ENCODE results near the gene UNCX. TPM values are rescaled to one million over a fixed set of nuclear protein-coding genes. Genes with fewer than 3 reads are reported as not detected.

UNCX gene
- total and polyA plus RNA-seq, 2 experiments from 2014 or later = not detected

GRCh38 chr7:1218541-1219165 lies 14.0 kb upstream of the UNCX start:
- in situ Hi-C loops (cut with MboI) = no loop called here
- no peak for DNase-seq
- Histone ChIP-seq H3K4me1 (ENCODE audit: insufficient read depth) (no peaks in the 10 kb centered on the region), H2AFZ (no peak overlapping the region), H3K4me3 (no peak overlapping the region), H3K9ac (no peak overlapping the region), H3K9me2 (ENCODE audit: insufficient read depth) (no peaks in the 10 kb centered on the region), H3K9me3 (ENCODE audit: low read depth) (no peaks in the 10 kb centered on the region), H3K36me3 (ENCODE audit: low read depth) (no peaks in the 10 kb centered on the region), H3F3A (ENCODE audit: insufficient read depth) (no peaks in the 10 kb centered on the region), H4K20me1 (ENCODE audit: insufficient read depth) (no peaks in the 10 kb centered on the region), H3K79me2 (ENCODE audit: insufficient read depth) (no peaks in the 10 kb centered on the region), H3K27me3 (replicated peaks; ENCODE audit: insufficient read depth) (peaks cover 68% of the 10 kb centered on the region), H3K27ac (no peak overlapping the region), H3K4me2 (ENCODE audit: unreplicated experiment) (no peak overlapping the region)
- TF ChIP-seq EZH2 (IDR thresholded peaks at IDR 0.05; ENCODE audit: insufficient read depth, poor library complexity, severe bottlenecking) = no peak
- 53 to 55% methylated on average over 24 of the region's 24 CpGs for whole genome bisulfite sequencing, 2 experiments (ENCODE audit: low coverage in 1 of 2, low lambda C conversion rate in 2 of 2, missing lambda C conversion rate in 2 of 2)

- in situ Hi-C loops (cut with MboI) = no loop called here
- Histone ChIP-seq H3K27ac (no peak overlapping the region), H3K9me2 (ENCODE audit: insufficient read depth) (no peaks in the 10 kb centered on the region), H3K9ac (no peak overlapping the region), H3K9me3 (ENCODE audit: low read depth) (no peaks in the 10 kb centered on the region), H3K27me3 (replicated peaks; ENCODE audit: insufficient read depth) (peaks cover 66% of the 10 kb centered on the region), H3K79me2 (ENCODE audit: insufficient read depth) (no peaks in the 10 kb centered on the region), H2AFZ (no peak overlapping the region), H3K36me3 (ENCODE audit: low read depth) (no peaks in the 10 kb centered on the region), H3K4me1 (ENCODE audit: insufficient read depth) (no peaks in the 10 kb centered on the region), H4K20me1 (ENCODE audit: insufficient read depth) (no peaks in the 10 kb centered on the region), H3K4me2 (ENCODE audit: unreplicated experiment) (no peak overlapping the region), H3F3A (ENCODE audit: insufficient read depth) (no peaks in the 10 kb centered on the region), H3K4me3 (no peak overlapping the region)
- TF ChIP-seq EZH2phosphoT487 (IDR thresholded peaks at IDR 0.05; ENCODE audit: insufficient read depth, low read depth) (no peak), EZH2 (IDR thresholded peaks at IDR 0.05; ENCODE audit: insufficient read depth, poor library complexity, severe bottlenecking) (no peak)
- WGBS, 2 experiments (ENCODE audit: low coverage in 1 of 2, low lambda C conversion rate in 2 of 2, missing lambda C conversion rate in 2 of 2) = 59 to 71% methylated on average over 9 of the region's 9 CpGs
- no peak for DNase-seq
Observed at GRCh38 chr7:1219498-1219897, 13.2 kb upstream of the UNCX start.

- no peak overlapping the region for H2AFZ ChIP-seq
- H3K9me2 ChIP-seq (ENCODE audit: insufficient read depth) = no peaks in the 10 kb centered on the region
- peaks cover 66% of the 10 kb centered on the region for H3K27me3 ChIP-seq (replicated peaks; ENCODE audit: insufficient read depth)
- H4K20me1 ChIP-seq (ENCODE audit: insufficient read depth) = no peaks in the 10 kb centered on the region
- H3K9me3 ChIP-seq (ENCODE audit: low read depth) = no peaks in the 10 kb centered on the region
- WGBS, 2 experiments (ENCODE audit: low coverage in 1 of 2, low lambda C conversion rate in 2 of 2, missing lambda C conversion rate in 2 of 2) = 47% methylated on average over 13 of the region's 13 CpGs
- no peak overlapping the region for H3K4me2 ChIP-seq (ENCODE audit: unreplicated experiment)
- H3K4me1 ChIP-seq (ENCODE audit: insufficient read depth) = no peaks in the 10 kb centered on the region
- no peaks in the 10 kb centered on the region for H3F3A ChIP-seq (ENCODE audit: insufficient read depth)
- TF ChIP-seq EZH2phosphoT487 (IDR thresholded peaks at IDR 0.05; ENCODE audit: insufficient read depth, low read depth) (no peak), EZH2 (IDR thresholded peaks at IDR 0.05; ENCODE audit: insufficient read depth, poor library complexity, severe bottlenecking) (no peak)
- DNase-seq = no peak
- no peak overlapping the region for H3K27ac ChIP-seq
- in situ Hi-C loops (cut with MboI) = no loop called here
- no peaks in the 10 kb centered on the region for H3K79me2 ChIP-seq (ENCODE audit: insufficient read depth)
- no peaks in the 10 kb centered on the region for H3K36me3 ChIP-seq (ENCODE audit: low read depth)
- no peak overlapping the region for H3K9ac ChIP-seq
- no peak overlapping the region for H3K4me3 ChIP-seq
Observed at GRCh38 chr7:1220000-1220726, 12.5 kb upstream of the UNCX start.

- 22% methylated on average over 22 of the region's 22 CpGs for WGBS, 2 experiments (ENCODE audit: low coverage in 1 of 2, low lambda C conversion rate in 2 of 2, missing lambda C conversion rate in 2 of 2)
- Histone ChIP-seq H2AFZ (no peak overlapping the region), H3K79me2 (ENCODE audit: insufficient read depth) (no peaks in the 10 kb centered on the region), H3K9me3 (ENCODE audit: low read depth) (no peaks in the 10 kb centered on the region), H3K4me1 (ENCODE audit: insufficient read depth) (no peaks in the 10 kb centered on the region), H4K20me1 (ENCODE audit: insufficient read depth) (no peaks in the 10 kb centered on the region), H3K27ac (no peak overlapping the region), H3K27me3 (replicated peaks; ENCODE audit: insufficient read depth) (peaks cover 71% of the 10 kb centered on the region), H3K4me3 (no peak overlapping the region), H3K4me2 (ENCODE audit: unreplicated experiment) (no peak overlapping the region), H3F3A (ENCODE audit: insufficient read depth) (no peaks in the 10 kb centered on the region), H3K36me3 (ENCODE audit: low read depth) (no peaks in the 10 kb centered on the region), H3K9ac (no peak overlapping the region), H3K9me2 (ENCODE audit: insufficient read depth) (no peaks in the 10 kb centered on the region)
- no peak for TF ChIP-seq EZH2phosphoT487 (IDR thresholded peaks at IDR 0.05; ENCODE audit: insufficient read depth, low read depth)
- no peak for TF ChIP-seq EZH2 (IDR thresholded peaks at IDR 0.05; ENCODE audit: insufficient read depth, poor library complexity, severe bottlenecking)
- in situ Hi-C loops (cut with MboI) = no loop called here
- DNase-seq = no peak
Observed at GRCh38 chr7:1220977-1221745, 11.5 kb upstream of the UNCX start.

All from GM23248 (cell line).